Mesendoderm (in vitro differentiated cells): Measurements from ENCODE around the gene ANK3.

Experiments used
- DNase-seq: peaks from one replicate; pipeline ENCODE4 v3.0.0; 2013
- H2AK5ac ChIP-seq: 2 replicates; pipeline ENCODE4 v1.6.1; 2013; ENCODE audit warnings: low read length, inconsistent platforms
- H2BK120ac ChIP-seq: 2 replicates; pipeline ENCODE4 v1.6.1; 2013; ENCODE audit warnings: low read depth, mild to moderate bottlenecking, low read length, moderate library complexity, mixed read lengths
- H2BK15ac ChIP-seq: replicated peaks from 2 replicates; pipeline ENCODE4 v1.6.1; 2013; ENCODE audit warnings: low read depth, mild to moderate bottlenecking, moderate library complexity
- H2BK5ac ChIP-seq: 2 replicates; pipeline ENCODE4 v1.6.1; 2013; ENCODE audit warnings: low read length, inconsistent platforms
- H3K18ac ChIP-seq: 2 replicates; pipeline ENCODE4 v1.6.1; 2013; ENCODE audit warnings: mild to moderate bottlenecking, low read length, mixed read lengths
- H3K23ac ChIP-seq: one replicate; pipeline ENCODE4 v1.6.1; 2013; ENCODE audit warnings: low read length
- H3K27ac ChIP-seq: 2 replicates; pipeline ENCODE4 v1.5.1; 2013; ENCODE audit warnings: low read depth, mild to moderate bottlenecking, inconsistent platforms, low read length, moderate library complexity
- H3K27me3 ChIP-seq: 2 replicates; pipeline ENCODE4 v1.6.1; 2013; ENCODE audit warnings: low read length, control low read depth, mild to moderate bottlenecking, inconsistent platforms; ENCODE audit not compliant: insufficient read depth, poor library complexity
- H3K36me3 ChIP-seq: 2 replicates; pipeline ENCODE4 v1.6.1; 2013; ENCODE audit warnings: low read length, inconsistent platforms; ENCODE audit not compliant: control insufficient read depth, insufficient read depth
- H3K4ac ChIP-seq: one replicate; pipeline ENCODE4 v1.6.1; 2013; ENCODE audit warnings: low read depth, mild to moderate bottlenecking, low read length, moderate library complexity
- H3K4me1 ChIP-seq: 2 replicates; pipeline ENCODE4 v1.6.1; 2013; ENCODE audit warnings: low read depth, low read length, inconsistent platforms; ENCODE audit not compliant: control insufficient read depth
- H3K4me2 ChIP-seq: 2 replicates; pipeline ENCODE4 v1.6.1; 2013; ENCODE audit warnings: low read length
- H3K4me3 ChIP-seq: 2 replicates; pipeline ENCODE4 v1.5.1; 2013; ENCODE audit warnings: mild to moderate bottlenecking, low read length
- H3K56ac ChIP-seq: one replicate; pipeline ENCODE4 v1.6.1; 2013; ENCODE audit warnings: low read length
- H3K79me1 ChIP-seq: 2 replicates; pipeline ENCODE4 v1.6.1; 2013; ENCODE audit warnings: low read length, inconsistent platforms
- H3K79me2 ChIP-seq: 2 replicates; pipeline ENCODE4 v1.6.1; 2013; ENCODE audit warnings: mild to moderate bottlenecking, low read length; ENCODE audit not compliant: control insufficient read depth, insufficient read depth
- H3K9ac ChIP-seq: 2 replicates; pipeline ENCODE4 v1.6.1; 2013; ENCODE audit warnings: low read length, inconsistent platforms
- H4K5ac ChIP-seq: one replicate; pipeline ENCODE4 v1.6.1; 2013; ENCODE audit warnings: low read length
- H4K8ac ChIP-seq: one replicate; pipeline ENCODE4 v1.6.1; 2013; ENCODE audit warnings: low read depth, mild to moderate bottlenecking, control low read depth, low read length, moderate library complexity
- WGBS: extraction: QIAGEN DNeasy Blood & Tissue Kit; methylation state at CpG from one replicate; pipeline ENCODE4 v1.1.7; 2013; ENCODE audit warnings: low lambda C conversion rate, missing lambda C conversion rate; ENCODE audit not compliant: insufficient coverage; ENCODE audit errors: extremely low coverage; 5-methylcytosine and 5-hydroxymethylcytosine counted together

The ANK3 gene

DNA sequence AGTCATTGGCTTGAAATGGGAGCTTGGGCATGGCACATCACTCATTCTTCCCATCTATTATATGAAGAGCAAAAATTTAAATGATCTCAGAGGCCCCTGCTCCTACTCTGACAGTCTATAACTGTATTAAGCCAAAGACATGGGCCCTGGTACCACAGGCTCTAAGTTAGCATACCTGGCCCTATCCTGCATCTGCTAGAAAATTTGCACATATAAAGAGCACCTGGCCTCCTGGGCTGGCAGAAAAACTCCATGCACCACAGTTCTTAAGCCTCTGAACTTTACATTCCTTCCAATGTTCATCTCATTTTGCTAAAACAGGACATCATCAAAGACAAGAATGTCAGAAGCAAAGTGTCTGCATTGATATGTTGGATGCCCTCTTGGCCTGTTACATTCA, 29.6 kb upstream of the ANK3 start:
- Histone ChIP-seq H3K56ac (no peak overlapping the region), H3K4me3 (no peak overlapping the region), H2AK5ac (no peak overlapping the region), H3K79me1 (no peaks in the 10 kb centered on the region), H4K8ac (no peak overlapping the region), H3K4ac (no peak overlapping the region), H2BK120ac (no peak overlapping the region), H3K4me1 (peaks cover 3% of the 10 kb centered on the region), H3K27me3 (no peaks in the 10 kb centered on the region), H3K27ac (no peak overlapping the region), H4K5ac (no peak overlapping the region), H3K79me2 (no peaks in the 10 kb centered on the region), H3K36me3 (no peaks in the 10 kb centered on the region), H3K23ac (no peak overlapping the region), H3K4me2 (no peak overlapping the region), H2BK15ac (no peak overlapping the region), H2BK5ac (no peak overlapping the region), H3K9ac (no peak overlapping the region), H3K18ac (no peak overlapping the region)
- DNase-seq = no peak

DNA sequence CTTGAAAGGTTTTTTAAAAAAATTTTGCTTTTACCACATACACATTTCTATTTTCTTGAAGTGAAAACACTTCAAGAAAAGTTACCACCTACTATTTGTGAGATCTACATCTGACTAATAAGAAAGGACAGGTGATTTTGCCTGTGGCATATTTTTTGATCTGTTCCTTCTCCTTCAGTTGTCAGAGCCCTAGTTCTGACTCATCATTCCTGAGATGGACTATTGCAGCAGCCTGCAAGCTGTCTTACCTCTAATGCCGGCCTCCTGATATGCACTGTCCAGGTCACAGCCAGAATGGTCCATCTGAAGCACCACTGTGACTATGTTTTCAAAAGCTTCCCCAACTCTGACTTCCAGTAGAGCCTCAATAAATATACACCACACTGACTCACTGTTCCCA, 28.2 kb upstream of the ANK3 start:
- no peak overlapping the region for H4K5ac ChIP-seq
- H2BK120ac ChIP-seq = no peak overlapping the region
- no peak overlapping the region for H2BK5ac ChIP-seq
- no peaks in the 10 kb centered on the region for H3K79me2 ChIP-seq
- no peak for DNase-seq
- no peak overlapping the region for H4K8ac ChIP-seq
- H2BK15ac ChIP-seq = no peak overlapping the region
- no peak overlapping the region for H3K4me3 ChIP-seq
- no peak overlapping the region for H3K4ac ChIP-seq
- no peak overlapping the region for H3K18ac ChIP-seq
- no peaks in the 10 kb centered on the region for H3K36me3 ChIP-seq
- H3K79me1 ChIP-seq = no peaks in the 10 kb centered on the region
- no peak overlapping the region for H3K27ac ChIP-seq
- H2AK5ac ChIP-seq = no peak overlapping the region
- H3K27me3 ChIP-seq = no peaks in the 10 kb centered on the region
- no peak overlapping the region for H3K4me2 ChIP-seq
- no peak overlapping the region for H3K9ac ChIP-seq
- peaks cover 3% of the 10 kb centered on the region for H3K4me1 ChIP-seq
- no peak overlapping the region for H3K56ac ChIP-seq
- no peak overlapping the region for H3K23ac ChIP-seq
- no CpG with 5 or more reads among the region's 1 CpG for WGBS

DNA sequence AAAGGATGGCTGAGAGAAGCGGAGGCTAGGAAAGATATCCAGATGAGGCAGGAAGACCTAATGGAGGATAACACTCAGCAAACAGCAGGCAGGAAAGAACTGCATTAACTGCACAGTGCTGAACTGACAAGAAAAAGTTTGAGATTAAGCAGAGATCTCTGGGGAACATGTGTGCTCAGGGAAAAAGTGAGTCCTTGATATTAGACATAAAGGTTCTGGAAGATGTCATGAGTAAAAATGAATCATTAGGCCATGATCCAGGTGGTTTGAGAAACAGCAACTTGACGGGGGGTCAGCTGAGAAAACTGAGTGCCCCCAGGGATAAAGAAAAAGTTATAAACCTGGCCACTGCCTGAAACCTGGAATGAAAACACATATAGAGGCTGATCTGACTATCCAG, 27.3 kb upstream of the ANK3 start:
- Histone ChIP-seq H2BK120ac (no peak overlapping the region), H3K79me1 (no peaks in the 10 kb centered on the region), H3K79me2 (no peaks in the 10 kb centered on the region), H3K4ac (no peak overlapping the region), H3K23ac (no peak overlapping the region), H3K27ac (no peak overlapping the region), H3K56ac (no peak overlapping the region), H3K9ac (no peak overlapping the region), H3K27me3 (no peaks in the 10 kb centered on the region), H3K4me2 (no peak overlapping the region), H3K4me3 (no peak overlapping the region), H4K5ac (no peak overlapping the region), H3K36me3 (no peaks in the 10 kb centered on the region), H3K4me1 (peaks cover 3% of the 10 kb centered on the region), H2BK15ac (no peak overlapping the region), H2AK5ac (no peak overlapping the region), H2BK5ac (no peak overlapping the region), H4K8ac (no peak overlapping the region), H3K18ac (no peak overlapping the region)
- whole genome bisulfite sequencing = no CpG with 5 or more reads among the region's 2 CpGs
- no peak for DNase-seq

DNA sequence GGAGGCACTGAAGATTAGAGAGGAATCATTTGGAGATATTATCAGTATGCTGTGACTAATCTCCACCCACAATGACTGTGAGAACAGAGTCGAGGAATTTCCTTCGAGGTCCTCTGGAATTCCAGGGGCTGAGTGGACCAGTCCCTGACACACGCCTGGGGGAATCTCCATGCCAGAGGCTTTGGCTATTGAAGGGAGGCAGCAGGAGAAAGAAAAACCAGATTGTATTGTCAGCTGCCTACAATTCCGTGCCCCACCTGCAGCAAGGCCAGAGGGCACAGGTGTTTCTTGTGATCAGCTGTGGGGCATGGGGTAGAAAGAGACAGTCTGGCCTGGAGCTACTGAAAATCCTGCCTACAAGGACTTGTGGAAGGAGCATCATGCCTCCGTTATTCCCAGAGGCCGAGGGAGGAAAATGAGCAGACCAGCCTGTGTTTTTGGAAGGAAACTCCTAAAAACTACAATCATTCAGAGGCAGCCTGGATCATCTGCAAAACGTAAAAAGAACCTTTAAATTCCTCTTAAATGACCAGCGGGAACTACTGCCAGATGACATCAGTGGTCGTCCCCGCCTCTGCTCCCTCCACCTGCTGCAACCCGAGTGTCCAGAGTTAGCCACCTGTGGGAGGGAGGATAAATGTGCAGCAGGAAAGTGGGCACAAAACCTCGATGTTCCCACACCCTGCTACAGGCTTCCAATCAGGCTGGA, 25.4 kb upstream of the ANK3 start:
- Histone ChIP-seq H3K4me2 (no peak overlapping the region), H2BK15ac (no peak overlapping the region), H3K79me2 (no peaks in the 10 kb centered on the region), H4K8ac (no peak overlapping the region), H3K23ac (no peak overlapping the region), H3K4ac (no peak overlapping the region), H3K18ac (no peak overlapping the region), H3K9ac (no peak overlapping the region), H3K56ac (no peak overlapping the region), H2BK5ac (no peak overlapping the region), H3K27ac (no peak overlapping the region), H3K4me1 (peaks cover 3% of the 10 kb centered on the region), H3K4me3 (no peak overlapping the region), H4K5ac (no peak overlapping the region), H3K36me3 (no peaks in the 10 kb centered on the region), H2AK5ac (no peak overlapping the region), H3K27me3 (no peaks in the 10 kb centered on the region), H2BK120ac (no peak overlapping the region), H3K79me1 (no peaks in the 10 kb centered on the region)
- DNase-seq = peak; percentile 96
- WGBS = no CpG with 5 or more reads among the region's 12 CpGs

DNA sequence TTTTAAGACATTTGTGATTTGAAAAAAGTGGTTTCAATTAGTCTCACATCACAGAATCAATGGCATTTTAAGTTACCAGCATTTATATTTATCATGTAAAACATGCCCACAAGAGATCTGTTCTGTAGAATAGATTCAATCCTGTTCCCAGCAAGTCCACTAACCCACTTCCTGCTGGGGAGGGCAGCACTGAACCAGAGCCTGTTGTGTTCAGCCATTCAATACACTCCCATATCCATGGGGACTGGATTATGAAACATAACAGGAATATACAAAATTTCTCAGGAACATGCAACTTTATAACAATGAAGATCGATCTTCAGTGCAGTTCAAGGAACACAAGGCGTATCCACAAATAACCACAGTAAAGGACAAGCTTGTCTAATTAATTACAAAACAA, 24.4 kb upstream of the ANK3 start:
- Histone ChIP-seq H3K27me3 (no peaks in the 10 kb centered on the region), H3K4me1 (peaks cover 3% of the 10 kb centered on the region), H3K36me3 (no peaks in the 10 kb centered on the region), H2BK120ac (no peak overlapping the region), H3K23ac (no peak overlapping the region), H3K18ac (peak overlapping the region; percentile 60), H3K4me3 (no peak overlapping the region), H3K27ac (no peak overlapping the region), H3K9ac (no peak overlapping the region), H3K79me1 (no peaks in the 10 kb centered on the region), H4K5ac (no peak overlapping the region), H2BK5ac (no peak overlapping the region), H4K8ac (no peak overlapping the region), H3K4me2 (no peak overlapping the region), H3K79me2 (no peaks in the 10 kb centered on the region), H3K56ac (no peak overlapping the region), H2AK5ac (no peak overlapping the region), H3K4ac (no peak overlapping the region), H2BK15ac (no peak overlapping the region)
- DNase-seq = no peak
- WGBS = no CpG with 5 or more reads among the region's 2 CpGs

DNA sequence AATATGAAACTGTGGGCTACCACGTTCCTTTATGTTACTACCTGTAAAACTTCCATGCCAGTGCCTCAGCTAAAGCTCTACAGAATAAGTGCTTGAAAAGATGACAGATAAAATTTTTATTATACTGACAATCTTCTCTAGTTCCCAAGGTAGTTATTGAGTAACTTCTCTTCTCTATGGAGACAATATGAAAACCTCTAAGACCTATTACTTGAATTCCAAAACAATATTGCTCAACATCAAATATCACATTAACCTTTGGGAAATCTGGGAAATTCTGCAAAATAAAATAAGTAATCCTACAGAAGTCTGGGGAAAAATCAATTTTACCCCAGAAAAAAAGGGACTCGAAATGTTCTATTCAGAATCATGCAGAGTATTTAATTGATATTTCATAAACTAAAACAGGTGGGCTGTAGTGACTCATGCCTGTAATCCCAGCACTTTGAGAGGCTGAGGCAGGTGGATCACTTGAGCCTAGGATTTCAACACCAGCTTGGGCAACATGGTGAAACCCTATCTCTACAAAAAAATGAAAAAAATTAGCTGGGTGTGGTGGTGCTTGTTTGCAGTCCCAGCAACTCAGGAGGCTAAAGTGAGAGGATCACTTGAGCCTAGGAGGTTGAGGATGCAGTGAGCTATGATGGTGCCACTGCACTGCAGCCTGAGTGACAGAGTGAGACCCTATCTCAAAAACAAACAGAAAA, 23.8 kb upstream of the ANK3 start:
- Histone ChIP-seq H3K4ac (no peak overlapping the region), H3K4me1 (peaks cover 3% of the 10 kb centered on the region), H3K27me3 (no peaks in the 10 kb centered on the region), H2AK5ac (no peak overlapping the region), H3K9ac (no peak overlapping the region), H4K5ac (no peak overlapping the region), H4K8ac (no peak overlapping the region), H3K36me3 (no peaks in the 10 kb centered on the region), H3K4me3 (no peak overlapping the region), H3K79me1 (no peaks in the 10 kb centered on the region), H3K18ac (no peak overlapping the region), H3K56ac (no peak overlapping the region), H2BK120ac (no peak overlapping the region), H3K4me2 (no peak overlapping the region), H2BK5ac (no peak overlapping the region), H3K79me2 (no peaks in the 10 kb centered on the region), H3K27ac (no peak overlapping the region), H2BK15ac (no peak overlapping the region), H3K23ac (no peak overlapping the region)
- WGBS = no CpG with 5 or more reads among the region's 2 CpGs
- DNase-seq = no peak
